Stomach (tissue), 9 donors: Measurements from ENCODE around the gene KCNQ5. TPM values are rescaled to one million over a fixed set of nuclear protein-coding genes. Genes with fewer than 3 reads are reported as not detected.

ENCODE experiments used
- DNase-seq, 2 donors: peaks; one replicate each; pipeline versions ENCODE4 v3.0.0 to v3.0.0-alpha.2; 2013 to 2019
- H3K27ac ChIP-seq, 5 donors: fragments of 200-600 bp in 4 of 5; sonication (generic) in 4 of 5; one replicate each; pipeline ENCODE4 v1.5.1; 2013 to 2019; ENCODE audit warnings: mild to moderate bottlenecking in 1 of 5, moderate library complexity in 1 of 5
- H3K27me3 ChIP-seq, 3 donors: fragments of 200-600 bp; sonication (generic); one replicate each; pipeline ENCODE4 v1.5.1; 2017 to 2019; ENCODE audit warnings: mixed run types in 1 of 3
- H3K36me3 ChIP-seq, 4 donors: fragments of 200-600 bp; sonication (generic); 1 replicate in 3 of 4; 2 replicates in 1 of 4; pipeline ENCODE4 v1.5.1; 2016 to 2019
- H3K4me1 ChIP-seq, 4 donors: fragments of 200-600 bp; sonication (generic); one replicate each; pipeline ENCODE4 v1.5.1; 2016 to 2019
- H3K4me3 ChIP-seq, 4 donors: fragments of 200-600 bp; sonication (generic) in 3 of 4; one replicate each; pipeline ENCODE4 v1.5.1; 2016 to 2019; ENCODE audit warnings: mild to moderate bottlenecking in 1 of 4
- H3K9me3 ChIP-seq, 4 donors: fragments of 200-600 bp; sonication (generic); one replicate each; pipeline ENCODE4 v1.5.1; 2016 to 2019
- EP300 ChIP-seq: sonication (generic); formaldehyde crosslinking; IDR thresholded peaks from one replicate; pipeline ENCODE4 v1.6.1; 2017; ENCODE audit warnings: antibody characterized with exemption
- POLR2A ChIP-seq, 4 donors: fragments of 450-650 bp; IDR thresholded peaks; one replicate each; pipeline ENCODE4 v1.6.1; 2016; ENCODE audit warnings: antibody characterized with exemption in 4 of 4, control low read depth in 2 of 4, mild to moderate bottlenecking in 1 of 4, moderate library complexity in 1 of 4
- POLR2AphosphoS5 ChIP-seq, 3 donors: sonication (generic); formaldehyde crosslinking; IDR thresholded peaks; one replicate each; pipeline ENCODE4 v1.6.1; 2016; ENCODE audit warnings: antibody characterized with exemption in 3 of 3
- WGBS, 5 donors: extraction: QIAGEN DNeasy Blood & Tissue Kit in 3 of 5; methylation state at CpG; one replicate each; pipeline versions ENCODE4 v1.1.5 to v1.1.7; 2013 to 2018; 5-methylcytosine and 5-hydroxymethylcytosine counted together
- intact Hi-C: fragments of 100-400 bp; cut with DNase I; formaldehyde crosslinking; loops from one replicate; pipeline ENCODE4 v1.15.1; 2023; ENCODE audit warnings: low total_unique reads
- polyA plus RNA-seq, 3 donors: library from polyadenylated mRNA; stranded (reverse); fragments of 200-250 nt; gene quantifications; one replicate each; pipeline ENCODE4 v1.2.3, GENCODE V29; 2013
- total RNA-seq, 5 donors: library from RNA; depleted of rRNA; stranded (reverse); fragments of >200 nt; gene quantifications; one replicate each; pipeline versions ENCODE4 v1.1.0 to v1.2.3, GENCODE V29; 2014 to 2016
- TF ChIP-seq, protein P1 (sequence below), 7 experiments: fragments of 450-650 bp in 4 of 7; fragments of 200-600 bp in 3 of 7; sonication (generic) in 3 of 7; IDR thresholded peaks; one replicate each; pipeline ENCODE4 v1.5.1; 2016 to 2019; ENCODE audit warnings: antibody characterized with exemption in 7 of 7, control low read depth in 2 of 7, mild to moderate bottlenecking in 1 of 7
- donor health status: healthy with polysubstance abuse.
- donor health status: Bipolar disorder and iron deficiency.
- donor health status: healthy.

KCNQ5 gene
- total and polyA plus RNA-seq, 8 donors = 0.12 to 2.8 (median 0.37) TPM; not detected in 2

DNA sequence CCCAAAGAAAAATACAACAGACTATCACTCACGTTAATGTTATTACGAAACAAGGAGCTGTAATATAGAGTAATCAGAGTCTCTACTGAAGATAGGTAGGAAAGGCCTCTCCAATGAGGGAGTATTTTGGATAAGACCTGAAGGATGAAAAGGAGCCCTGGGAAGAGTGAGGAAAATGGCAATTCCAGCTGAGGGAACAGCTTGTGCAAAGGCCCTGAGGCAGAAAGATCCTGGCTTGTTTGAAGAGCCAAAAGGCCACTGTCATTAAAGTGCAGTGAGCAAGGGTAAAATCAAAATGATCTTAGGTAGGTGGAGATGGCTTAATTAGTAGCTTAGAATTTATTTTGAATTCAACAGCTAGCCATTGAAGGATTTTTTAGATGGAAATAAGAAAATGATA, 464.9 kb downstream of the KCNQ5 start:
- H3K4me3 ChIP-seq = no peak overlapping the region
- 66 to 95% (median 93%) methylated on average over 2 of the region's 2 CpGs for WGBS, 5 donors

DNA sequence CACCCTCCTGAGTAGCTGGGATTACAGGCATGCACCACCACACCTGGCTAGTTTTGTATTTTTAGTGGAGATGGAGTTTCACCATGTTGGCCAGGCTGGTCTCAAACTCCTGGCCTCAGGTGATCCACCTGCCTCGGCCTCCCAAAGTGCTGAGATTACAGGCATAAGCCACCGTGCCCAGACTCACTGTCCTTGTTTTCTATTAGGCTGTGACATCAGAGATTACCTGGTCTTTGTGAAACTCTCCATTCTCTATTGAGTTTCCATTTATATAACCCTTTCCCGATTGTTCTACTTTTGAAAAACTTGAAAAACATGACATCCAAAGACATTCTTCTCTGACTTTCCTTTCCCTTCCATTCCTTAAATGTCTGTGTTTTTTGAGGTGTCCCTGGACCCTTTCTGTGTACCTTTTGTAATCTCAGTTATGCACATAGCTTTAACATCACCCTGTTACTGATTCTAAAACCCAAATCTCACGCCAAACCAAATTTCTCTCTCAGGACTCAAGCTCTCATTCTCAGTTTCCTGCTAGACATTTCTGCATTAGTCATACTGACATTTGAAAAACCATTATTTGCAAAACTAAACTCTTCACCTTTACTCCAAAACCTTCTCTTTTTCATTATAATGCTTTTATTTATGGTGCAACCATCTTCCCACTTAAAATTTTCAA, 466.4 kb downstream of the KCNQ5 start:
- TF ChIP-seq, protein P1, sequence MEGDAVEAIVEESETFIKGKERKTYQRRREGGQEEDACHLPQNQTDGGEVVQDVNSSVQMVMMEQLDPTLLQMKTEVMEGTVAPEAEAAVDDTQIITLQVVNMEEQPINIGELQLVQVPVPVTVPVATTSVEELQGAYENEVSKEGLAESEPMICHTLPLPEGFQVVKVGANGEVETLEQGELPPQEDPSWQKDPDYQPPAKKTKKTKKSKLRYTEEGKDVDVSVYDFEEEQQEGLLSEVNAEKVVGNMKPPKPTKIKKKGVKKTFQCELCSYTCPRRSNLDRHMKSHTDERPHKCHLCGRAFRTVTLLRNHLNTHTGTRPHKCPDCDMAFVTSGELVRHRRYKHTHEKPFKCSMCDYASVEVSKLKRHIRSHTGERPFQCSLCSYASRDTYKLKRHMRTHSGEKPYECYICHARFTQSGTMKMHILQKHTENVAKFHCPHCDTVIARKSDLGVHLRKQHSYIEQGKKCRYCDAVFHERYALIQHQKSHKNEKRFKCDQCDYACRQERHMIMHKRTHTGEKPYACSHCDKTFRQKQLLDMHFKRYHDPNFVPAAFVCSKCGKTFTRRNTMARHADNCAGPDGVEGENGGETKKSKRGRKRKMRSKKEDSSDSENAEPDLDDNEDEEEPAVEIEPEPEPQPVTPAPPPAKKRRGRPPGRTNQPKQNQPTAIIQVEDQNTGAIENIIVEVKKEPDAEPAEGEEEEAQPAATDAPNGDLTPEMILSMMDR (IDR thresholded peaks at IDR 0.05) = no peak
- TF ChIP-seq POLR2A (IDR thresholded peaks at IDR 0.05) (no peak), EP300 (no peak), POLR2AphosphoS5 (IDR thresholded peaks at IDR 0.05) (no peak)
- no peak for DNase-seq
- no peak overlapping the region for H3K4me3 ChIP-seq
- intact Hi-C loops = no loop called here
- no peaks in the 10 kb centered on the region for H3K9me3 ChIP-seq
- WGBS, 5 donors = 77 to 91% (median 79%) methylated on average over 4 of the region's 4 CpGs
- H3K4me1 ChIP-seq = no peaks in the 10 kb centered on the region
- H3K27ac ChIP-seq = no peak overlapping the region
- no peaks in the 10 kb centered on the region for H3K36me3 ChIP-seq
- H3K27me3 ChIP-seq = no peaks in the 10 kb centered on the region

More for the DNA sequence above, 464.9 kb downstream of the KCNQ5 start:
- Histone ChIP-seq H3K27me3 (no peaks in the 10 kb centered on the region), H3K36me3 (no peaks in the 10 kb centered on the region), H3K4me1 (no peaks in the 10 kb centered on the region), H3K27ac (no peak overlapping the region), H3K9me3 (no peaks in the 10 kb centered on the region)
- intact Hi-C loops = no loop called here
- DNase-seq = no peak
- TF ChIP-seq POLR2AphosphoS5 (IDR thresholded peaks at IDR 0.05) (no peak), EP300 (no peak), POLR2A (IDR thresholded peaks at IDR 0.05) (no peak)
- TF ChIP-seq, protein P1 (IDR thresholded peaks at IDR 0.05) = no peak

DNA sequence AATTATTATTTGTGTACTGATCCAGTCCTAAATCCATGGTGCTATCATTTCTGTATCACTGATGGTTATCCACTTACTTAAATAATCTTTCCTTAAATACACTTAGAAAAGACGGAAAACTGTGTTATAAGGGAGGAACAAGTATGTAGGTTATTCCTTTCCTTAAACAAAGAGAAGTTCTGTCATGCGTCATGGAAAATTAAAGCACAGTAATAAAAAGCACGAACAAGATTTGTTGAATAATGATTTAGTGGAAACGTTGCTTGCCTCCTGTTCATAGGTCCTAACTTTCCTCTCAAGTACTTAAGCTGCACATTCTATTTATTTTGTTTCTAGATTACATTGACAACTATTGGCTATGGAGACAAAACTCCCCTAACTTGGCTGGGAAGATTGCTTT, 483.1 kb downstream of the KCNQ5 start:
- Histone ChIP-seq H3K36me3 (no peaks in the 10 kb centered on the region), H3K4me3 (no peak overlapping the region), H3K27ac (no peak overlapping the region), H3K27me3 (no peaks in the 10 kb centered on the region), H3K9me3 (no peaks in the 10 kb centered on the region), H3K4me1 (peaks cover 0 to 6% (median 0%) of the 10 kb centered on the region in 4 donors)
- DNase-seq = peak in 1 of 2 donors; percentile 30
- intact Hi-C loops = no loop called here
- TF ChIP-seq POLR2A (IDR thresholded peaks at IDR 0.05) = no peak
- TF ChIP-seq POLR2AphosphoS5 (IDR thresholded peaks at IDR 0.05) = no peak
- TF ChIP-seq, protein P1 (IDR thresholded peaks at IDR 0.05) = no peak
- TF ChIP-seq EP300 = no peak
- 20 to 35% (median 25%) methylated on average over 4 of the region's 4 CpGs for WGBS, 5 donors

DNA sequence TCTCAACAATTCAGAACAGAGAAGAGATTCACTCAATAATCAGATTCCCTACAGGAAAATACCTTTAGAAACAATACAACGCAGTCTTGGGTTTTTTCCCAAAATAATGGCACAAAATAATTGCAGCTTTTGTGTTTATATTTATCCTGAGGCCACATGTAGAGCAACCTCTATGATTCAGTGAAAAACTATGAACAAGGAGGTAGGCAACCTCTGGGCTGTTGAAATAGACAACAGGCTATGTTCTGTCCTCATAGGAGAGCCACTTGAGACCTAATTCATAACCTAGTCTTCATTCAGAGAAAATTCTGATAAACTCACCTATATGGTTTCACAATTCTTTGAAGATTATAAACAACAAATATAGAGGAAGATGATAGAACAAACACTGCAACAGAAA, 485.2 kb downstream of the KCNQ5 start:
- H3K27ac ChIP-seq = no peak overlapping the region
- no peaks in the 10 kb centered on the region for H3K9me3 ChIP-seq
- no peak for TF ChIP-seq POLR2A (IDR thresholded peaks at IDR 0.05)
- TF ChIP-seq, protein P1 (IDR thresholded peaks at IDR 0.05) = no peak
- no peak for TF ChIP-seq POLR2AphosphoS5 (IDR thresholded peaks at IDR 0.05)
- TF ChIP-seq EP300 = no peak
- H3K36me3 ChIP-seq = no peaks in the 10 kb centered on the region
- intact Hi-C loops = no loop called here
- H3K4me3 ChIP-seq = no peak overlapping the region
- H3K4me1 ChIP-seq = peaks cover 0 to 6% (median 0%) of the 10 kb centered on the region in 4 donors
- DNase-seq = no peak
- H3K27me3 ChIP-seq = no peaks in the 10 kb centered on the region
- 77 to 100% (median 93%) methylated on average over 1 of the region's 1 CpG for WGBS, 5 donors
